H9 (cell line): ENCODE results near the gene TMC2. TPM values are rescaled to one million over a fixed set of nuclear protein-coding genes. Genes with fewer than 3 reads are reported as not detected.
"Not testable (repeated sequence)": the region's sequence is repeated elsewhere in the genome, so short reads cannot be mapped to it uniquely, and the experiment has no call there.

Experiments used
- DNase-seq: peaks from one replicate; pipeline ENCODE4 v3.0.0-alpha.2; 2017
- H2AFZ ChIP-seq: one replicate; pipeline ENCODE4 v1.6.1; 2013; ENCODE audit warnings: mild to moderate bottlenecking, low read length, control low read depth, moderate library complexity
- H2AK5ac ChIP-seq: 2 replicates; pipeline ENCODE4 v1.6.1; 2013; ENCODE audit warnings: low read length, control low read depth, mixed read lengths; ENCODE audit not compliant: insufficient read length
- H2BK120ac ChIP-seq: one replicate; pipeline ENCODE4 v1.6.1; 2013; ENCODE audit warnings: low read depth, mild to moderate bottlenecking, low read length, control low read depth, inconsistent platforms; ENCODE audit not compliant: poor library complexity, severe bottlenecking
- H2BK12ac ChIP-seq: 2 replicates; pipeline ENCODE4 v1.6.1; 2013; ENCODE audit warnings: low read length, control low read depth, mixed read lengths, low read depth; ENCODE audit not compliant: insufficient read length
- H2BK15ac ChIP-seq: 2 replicates; pipeline ENCODE4 v1.6.1; 2013; ENCODE audit warnings: low read depth, low read length, control low read depth
- H2BK20ac ChIP-seq: one replicate; pipeline ENCODE4 v1.6.1; 2013; ENCODE audit warnings: low read depth, mild to moderate bottlenecking, low read length, control low read depth, inconsistent platforms; ENCODE audit not compliant: poor library complexity, severe bottlenecking
- H2BK5ac ChIP-seq: 2 replicates; pipeline ENCODE4 v1.6.1; 2013; ENCODE audit warnings: low read length, control low read depth, mixed read lengths; ENCODE audit not compliant: insufficient read length
- H3K14ac ChIP-seq: 2 replicates; pipeline ENCODE4 v1.6.1; 2013; ENCODE audit warnings: low read length, control low read depth; ENCODE audit not compliant: insufficient read depth
- H3K18ac ChIP-seq: 2 replicates; pipeline ENCODE4 v1.6.1; 2013; ENCODE audit warnings: low read depth, mild to moderate bottlenecking, mixed read lengths, low read length, control low read depth; ENCODE audit not compliant: insufficient read length
- H3K23ac ChIP-seq: 2 replicates; pipeline ENCODE4 v1.6.1; 2013; ENCODE audit warnings: low read length, control low read depth, mixed read lengths, low read depth; ENCODE audit not compliant: insufficient read length
- H3K23me2 ChIP-seq: 2 replicates; pipeline ENCODE4 v1.6.1; 2013; ENCODE audit warnings: low read depth, mild to moderate bottlenecking, mixed read lengths, low read length, control low read depth; ENCODE audit not compliant: insufficient read length, poor library complexity, severe bottlenecking
- H3K27ac ChIP-seq: 2 replicates; pipeline ENCODE4 v1.5.1; 2013; ENCODE audit warnings: low read length, control low read depth, mixed read lengths, low read depth; ENCODE audit not compliant: insufficient read length
- H3K27me3 ChIP-seq: 2 replicates; pipeline ENCODE4 v1.6.1; 2013; ENCODE audit warnings: low read length, control low read depth, inconsistent platforms; ENCODE audit not compliant: insufficient read depth
- H3K4ac ChIP-seq: 2 replicates; pipeline ENCODE4 v1.6.1; 2013; ENCODE audit warnings: low read depth, mild to moderate bottlenecking, control low read depth, inconsistent platforms, low read length, moderate library complexity
- H3K4me1 ChIP-seq: 2 replicates; pipeline ENCODE4 v1.6.1; 2013; ENCODE audit warnings: low read length, control low read depth, inconsistent platforms; ENCODE audit not compliant: insufficient read depth
- H3K4me2 ChIP-seq: 2 replicates; pipeline ENCODE4 v1.6.1; 2013; ENCODE audit warnings: low read length, control low read depth, mixed read lengths; ENCODE audit not compliant: insufficient read length, insufficient read depth
- H3K56ac ChIP-seq: 2 replicates; pipeline ENCODE4 v1.6.1; 2013; ENCODE audit warnings: low read depth, mild to moderate bottlenecking, mixed read lengths, low read length, control low read depth; ENCODE audit not compliant: insufficient read length
- H3K79me1 ChIP-seq: 2 replicates; pipeline ENCODE4 v1.6.1; 2013; ENCODE audit warnings: low read depth, mild to moderate bottlenecking, moderate library complexity, low read length, control low read depth, inconsistent platforms; ENCODE audit not compliant: insufficient read depth, poor library complexity, severe bottlenecking
- H3K79me2 ChIP-seq: 2 replicates; pipeline ENCODE4 v1.6.1; 2013; ENCODE audit warnings: low read length, control low read depth, inconsistent platforms; ENCODE audit not compliant: insufficient read depth
- H3K9ac ChIP-seq: 2 replicates; pipeline ENCODE4 v1.6.1; 2013; ENCODE audit warnings: low read length, control low read depth, mixed read lengths; ENCODE audit not compliant: insufficient read length; ENCODE audit errors: extremely low read depth
- H3K9me3 ChIP-seq: one replicate; pipeline ENCODE4 v1.6.1; 2013; ENCODE audit warnings: low read depth, low read length, inconsistent platforms; ENCODE audit not compliant: control insufficient read depth
- H3T11ph ChIP-seq: one replicate; pipeline ENCODE4 v1.6.1; 2013; ENCODE audit warnings: mild to moderate bottlenecking, low read length, control low read depth, inconsistent platforms
- H4K20me1 ChIP-seq: one replicate; pipeline ENCODE4 v1.6.1; 2013; ENCODE audit not compliant: control insufficient read depth, insufficient read length, insufficient read depth
- H4K5ac ChIP-seq: 2 replicates; pipeline ENCODE4 v1.6.1; 2013; ENCODE audit warnings: low read depth, mild to moderate bottlenecking, mixed read lengths, low read length, control low read depth; ENCODE audit not compliant: insufficient read length
- H4K8ac ChIP-seq: replicated peaks from 2 replicates; pipeline ENCODE4 v1.6.1; 2013; ENCODE audit warnings: low read length, control low read depth, mixed read lengths, low read depth; ENCODE audit not compliant: insufficient read length
- H4K91ac ChIP-seq: 2 replicates; pipeline ENCODE4 v1.6.1; 2013; ENCODE audit warnings: low read depth, mild to moderate bottlenecking, moderate library complexity, mixed read lengths, low read length, control low read depth; ENCODE audit not compliant: insufficient read length
- H3K27ac Mint-ChIP-seq, 3 experiments: 2 replicates in 2 of 3; 3 replicates in 1 of 3; pipeline ENCODE4 v1.8.0; 2020 to 2021; ENCODE audit warnings: mixed read lengths in 3 of 3, mild to moderate bottlenecking in 1 of 3, moderate library complexity in 1 of 3
- H3K27me3 Mint-ChIP-seq: 2 replicates; pipeline ENCODE4 v1.8.0; 2021; ENCODE audit warnings: low read depth, mild to moderate bottlenecking, moderate library complexity, mixed read lengths
- H3K36me3 Mint-ChIP-seq, 3 experiments: 2 replicates in 2 of 3; 3 replicates in 1 of 3; pipeline ENCODE4 v1.8.0; 2020 to 2021; ENCODE audit warnings: low read depth in 3 of 3, mixed read lengths in 3 of 3; ENCODE audit not compliant: insufficient read depth in 1 of 3
- H3K4me1 Mint-ChIP-seq, 2 experiments: 2 replicates each; pipeline ENCODE4 v1.8.0; 2020; ENCODE audit warnings: mixed read lengths in 2 of 2
- H3K4me3 Mint-ChIP-seq, 2 experiments: 2 replicates in 1 of 2; 3 replicates in 1 of 2; pipeline ENCODE4 v1.8.0; 2020 to 2021; ENCODE audit warnings: mild to moderate bottlenecking in 2 of 2, mixed read lengths in 2 of 2, moderate library complexity in 1 of 2
- H3K9me3 Mint-ChIP-seq, 2 experiments: 2 replicates in 1 of 2; 3 replicates in 1 of 2; pipeline ENCODE4 v1.8.0; 2020; ENCODE audit warnings: mild to moderate bottlenecking in 2 of 2, mixed read lengths in 2 of 2, moderate library complexity in 1 of 2
- CTCF ChIP-seq: fragments of 200-600 bp; sonication (generic); conservative IDR thresholded peaks from 3 replicates; pipeline ENCODE4 v1.8.0; 2021; ENCODE audit warnings: antibody characterized with exemption, mild to moderate bottlenecking
- WGBS: extraction: QIAGEN DNeasy Blood & Tissue Kit; methylation state at CpG from one replicate; pipeline ENCODE4 v1.1.7; 2013; ENCODE audit warnings: missing lambda C conversion rate, low lambda C conversion rate, mixed read lengths; ENCODE audit not compliant: insufficient read length; ENCODE audit errors: extremely low coverage; 5-methylcytosine and 5-hydroxymethylcytosine counted together
- long read RNA-seq: library from polyadenylated mRNA; unstranded; transcript quantifications from one replicate; pipeline ENCODE4 v2.0.0, GENCODE V29; 2020
- total RNA-seq: library from RNA; stranded (reverse); gene quantifications from 2 replicates; pipeline ENCODE4 v1.2.1, GENCODE V29; 2021

TMC2 gene, protein sequence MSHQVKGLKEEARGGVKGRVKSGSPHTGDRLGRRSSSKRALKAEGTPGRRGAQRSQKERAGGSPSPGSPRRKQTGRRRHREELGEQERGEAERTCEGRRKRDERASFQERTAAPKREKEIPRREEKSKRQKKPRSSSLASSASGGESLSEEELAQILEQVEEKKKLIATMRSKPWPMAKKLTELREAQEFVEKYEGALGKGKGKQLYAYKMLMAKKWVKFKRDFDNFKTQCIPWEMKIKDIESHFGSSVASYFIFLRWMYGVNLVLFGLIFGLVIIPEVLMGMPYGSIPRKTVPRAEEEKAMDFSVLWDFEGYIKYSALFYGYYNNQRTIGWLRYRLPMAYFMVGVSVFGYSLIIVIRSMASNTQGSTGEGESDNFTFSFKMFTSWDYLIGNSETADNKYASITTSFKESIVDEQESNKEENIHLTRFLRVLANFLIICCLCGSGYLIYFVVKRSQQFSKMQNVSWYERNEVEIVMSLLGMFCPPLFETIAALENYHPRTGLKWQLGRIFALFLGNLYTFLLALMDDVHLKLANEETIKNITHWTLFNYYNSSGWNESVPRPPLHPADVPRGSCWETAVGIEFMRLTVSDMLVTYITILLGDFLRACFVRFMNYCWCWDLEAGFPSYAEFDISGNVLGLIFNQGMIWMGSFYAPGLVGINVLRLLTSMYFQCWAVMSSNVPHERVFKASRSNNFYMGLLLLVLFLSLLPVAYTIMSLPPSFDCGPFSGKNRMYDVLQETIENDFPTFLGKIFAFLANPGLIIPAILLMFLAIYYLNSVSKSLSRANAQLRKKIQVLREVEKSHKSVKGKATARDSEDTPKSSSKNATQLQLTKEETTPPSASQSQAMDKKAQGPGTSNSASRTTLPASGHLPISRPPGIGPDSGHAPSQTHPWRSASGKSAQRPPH
- total RNA-seq, result not detected in 2 replicates
- long read RNA-seq, result 0 reads

- Histone ChIP-seq H3K79me2 (no peaks in the 10 kb centered on the region), H3K9me3 (no peaks in the 10 kb centered on the region), H3K14ac (no peak within 1 kb of the TSS; the same call in 1 of the 2 replicates), H2BK5ac (no peak within 1 kb of the TSS), H3K79me1 (no peaks in the 10 kb centered on the region), H3K27me3 (no peaks in the 10 kb centered on the region), H3K9ac (no peak within 1 kb of the TSS), H2BK15ac (no peak within 1 kb of the TSS), H3K23me2 (no peaks in the 10 kb centered on the region), H4K91ac (no peak within 1 kb of the TSS), H3K18ac (no peak within 1 kb of the TSS), H3K56ac (no peak within 1 kb of the TSS), H2BK120ac (no peak within 1 kb of the TSS), H3T11ph (no peak within 1 kb of the TSS), H2AFZ (no peak within 1 kb of the TSS), H2BK20ac (no peak within 1 kb of the TSS), H4K8ac (no peak within 1 kb of the TSS), H2BK12ac (no peak within 1 kb of the TSS), H3K4ac (no peak within 1 kb of the TSS), H4K5ac (no peak within 1 kb of the TSS), H3K4me2 (no peak within 1 kb of the TSS), H4K20me1 (no peaks in the 10 kb centered on the region), H3K27ac (no peak within 1 kb of the TSS), H2AK5ac (no peak within 1 kb of the TSS), H3K4me1 (no peaks in the 10 kb centered on the region), H3K23ac (no peak within 1 kb of the TSS)
- peaks cover 82% of the 10 kb centered on the region for H3K27me3 Mint-ChIP-seq
- peaks cover 13 to 22% of the 10 kb centered on the region in 2 experiments for H3K4me1 Mint-ChIP-seq
- no CpG with 5 or more reads among the region's 13 CpGs for WGBS
- no peaks in the 10 kb centered on the region for H3K9me3 Mint-ChIP-seq
- H3K27ac Mint-ChIP-seq, result no peak within 1 kb of the TSS
- no peak for TF ChIP-seq CTCF
- H3K36me3 Mint-ChIP-seq, result no peaks in the 10 kb centered on the region
- DNase-seq, result no peak
- no peak within 1 kb of the TSS for H3K4me3 Mint-ChIP-seq
These were observed at the start of gene TMC2 for GRCh38 chr20:2536560-2536986. TMC2 (plus strand) TSS chr20:2536573; CDS start chr20:2536622, 49 bp downstream.

GRCh38 chr20:2502808-2503384, 33.5 kb upstream of the TMC2 start:
- not testable (repeated sequence) for H3K9ac ChIP-seq, H3K23ac ChIP-seq, H2BK15ac ChIP-seq, H4K20me1 ChIP-seq, H3K18ac ChIP-seq, H3K4me2 ChIP-seq, H3K14ac ChIP-seq, H4K91ac ChIP-seq, H3K79me1 ChIP-seq, H3K27me3 ChIP-seq, H3K4ac ChIP-seq, DNase-seq, H3K9me3 ChIP-seq, H2BK12ac ChIP-seq, H3K27ac Mint-ChIP-seq, H2BK5ac ChIP-seq, H3K4me1 Mint-ChIP-seq, H2AK5ac ChIP-seq, H3K23me2 ChIP-seq, H3K9me3 Mint-ChIP-seq, H2BK120ac ChIP-seq, H3K27ac ChIP-seq, H3K79me2 ChIP-seq, H3K4me1 ChIP-seq, H3K4me3 Mint-ChIP-seq, H3T11ph ChIP-seq, H2BK20ac ChIP-seq, H4K5ac ChIP-seq, H3K56ac ChIP-seq, H2AFZ ChIP-seq, H4K8ac ChIP-seq
- WGBS, result no CpG with 5 or more reads among the region's 2 CpGs
- H3K27me3 Mint-ChIP-seq, result peaks cover 74% of the 10 kb centered on the region
- H3K36me3 Mint-ChIP-seq, result peaks cover 10 to 21% (median 18%) of the 10 kb centered on the region in 3 experiments
